ENCODE measurements around the gene SLC39A5. TPM values are rescaled to one million over a fixed set of nuclear protein-coding genes. Genes with fewer than 3 reads are reported as not detected.

The SLC39A5 gene
- total RNA-seq, 4 donors from 2014 or later = not detected

GRCh38 chr12:56202838-56203237 is 27.0 kb upstream of the SLC39A5 start:
- H3K27ac ChIP-seq (replicated peaks in 1 of 4) = no peak overlapping the region

GRCh38 chr12:56204275-56204674 is 25.6 kb upstream of the SLC39A5 start:
- H3K4me1 ChIP-seq = peaks cover 0 to 12% (median 4%) of the 10 kb centered on the region in 4 donors
- no peak overlapping the region for H3K4me3 ChIP-seq
- H3K9me3 ChIP-seq = no peaks in the 10 kb centered on the region
- peaks cover 32 to 53% (median 52%) of the 10 kb centered on the region in 4 donors for H3K36me3 ChIP-seq
- intact Hi-C loops (cut with DNase I) = no loop called here
- no peak overlapping the region for H3K27ac ChIP-seq (replicated peaks in 1 of 4)
- no peaks in the 10 kb centered on the region for H3K27me3 ChIP-seq
- no peak for DNase-seq (ENCODE audit: extremely low spot score)
- no peak for TF ChIP-seq POLR2A (IDR thresholded peaks at IDR 0.05; ENCODE audit: low read depth)
- no peak for TF ChIP-seq EP300 (IDR thresholded peaks at IDR 0.05)
- TF ChIP-seq CTCF (IDR thresholded peaks at IDR 0.05) = no peak
- TF ChIP-seq POLR2AphosphoS5 (IDR thresholded peaks at IDR 0.05) = no peak

More at GRCh38 chr12:56202838-56203237, 27.0 kb upstream of the SLC39A5 start:
- DNase-seq (ENCODE audit: extremely low spot score) = no peak
- WGBS = 63% methylated on average over 2 of the region's 2 CpGs
- Histone ChIP-seq H3K36me3 (peaks cover 17 to 39% (median 38%) of the 10 kb centered on the region in 4 donors), H3K27me3 (no peaks in the 10 kb centered on the region), H3K4me1 (peaks cover 0 to 12% (median 4%) of the 10 kb centered on the region in 4 donors), H3K4me3 (no peak overlapping the region), H3K9me3 (no peaks in the 10 kb centered on the region)
- no peak for TF ChIP-seq POLR2AphosphoS5 (IDR thresholded peaks at IDR 0.05)
- TF ChIP-seq POLR2A (IDR thresholded peaks at IDR 0.05; ENCODE audit: low read depth) = no peak
- TF ChIP-seq EP300 (IDR thresholded peaks at IDR 0.05) = no peak
- no peak for TF ChIP-seq CTCF (IDR thresholded peaks at IDR 0.05)
- intact Hi-C loops (cut with DNase I) = no loop called here

GRCh38 chr12:56205445-56205844 is 24.4 kb upstream of the SLC39A5 start:
- Histone ChIP-seq H3K36me3 (peaks cover 42 to 65% (median 64%) of the 10 kb centered on the region in 4 donors), H3K27ac (replicated peaks in 1 of 4) (peak overlapping the region; percentile 16 to 55 (median 28)), H3K27me3 (no peaks in the 10 kb centered on the region), H3K9me3 (no peaks in the 10 kb centered on the region), H3K4me1 (peaks cover 0 to 12% (median 4%) of the 10 kb centered on the region in 4 donors), H3K4me3 (no peak overlapping the region)
- DNase-seq (ENCODE audit: extremely low spot score) = no peak
- peak in 1 of 3 experiments; percentile 6 for TF ChIP-seq CTCF (IDR thresholded peaks at IDR 0.05)
- no peak for TF ChIP-seq POLR2AphosphoS5 (IDR thresholded peaks at IDR 0.05)
- intact Hi-C loops (cut with DNase I) = no loop called here

GRCh38 chr12:56206452-56207166 is 23.2 kb upstream of the SLC39A5 start:
- whole genome bisulfite sequencing = 54% methylated on average over 14 of the region's 14 CpGs
- no peak for DNase-seq (ENCODE audit: extremely low spot score)
- TF ChIP-seq EP300 (IDR thresholded peaks at IDR 0.05) (no peak), POLR2AphosphoS5 (IDR thresholded peaks at IDR 0.05) (peak; percentile 40 to 49), CTCF (IDR thresholded peaks at IDR 0.05) (peak; percentile 58 to 71 (median 62)), POLR2A (IDR thresholded peaks at IDR 0.05; ENCODE audit: low read depth) (no peak)
- peaks cover 53 to 77% (median 76%) of the 10 kb centered on the region in 4 donors for H3K36me3 ChIP-seq
- H3K4me3 ChIP-seq = no peak overlapping the region
- H3K27me3 ChIP-seq = no peaks in the 10 kb centered on the region
- peak overlapping the region; percentile 16 to 55 (median 28) for H3K27ac ChIP-seq (replicated peaks in 1 of 4)
- intact Hi-C loops (cut with DNase I) = loop anchor here (2.0 kb wide), 1 partner anchor 18 kb away; the partner anchor contains the start of gene NABP2
- no peaks in the 10 kb centered on the region for H3K9me3 ChIP-seq
- peaks cover 0 to 12% (median 4%) of the 10 kb centered on the region in 4 donors for H3K4me1 ChIP-seq
